T-cell (primary cell): Measurements from ENCODE around the gene DOK4. TPM values are rescaled to one million over a fixed set of nuclear protein-coding genes. Genes with fewer than 3 reads are reported as not detected.
A peak's percentile ranks its signal among the peaks of the same experiment; 100 is the strongest.

Source experiments
- ATAC-seq, 4 experiments: fragments of 200-7000 bp in 3 of 4; fragments of 150-1000 bp in 1 of 4; cut with Tn5 transposase; replicated peaks in 1 of 4; 1 replicate in 3 of 4; 2 replicates in 1 of 4; pipeline ENCODE4 v1.10.0; 2021; ENCODE audit warnings: moderate library complexity in 3 of 4, mild to moderate bottlenecking in 2 of 4, moderate number of reproducible peaks in 1 of 4
- CTCF ChIA-PET, 2 donors: fragments of 300-600 bp; sonication (Branson Sonifier 250); formaldehyde crosslinking; loops; one replicate each; lab custom pipeline; 2022; ENCODE audit warnings: antibody characterized with exemption in 2 of 2; lab: Charles Lee
- POLR2A ChIA-PET, 2 donors: fragments of 300-600 bp; sonication (Branson Sonifier 250); formaldehyde crosslinking; loops; one replicate each; lab custom pipeline; 2022; ENCODE audit warnings: antibody characterized with exemption in 2 of 2; lab: Charles Lee
- DNase-seq, 35 experiments: peaks; one replicate each; pipeline versions ENCODE4 v3.0.0 to v3.0.0-alpha.2; 2013 to 2023
- H3K27ac ChIP-seq: one replicate; pipeline ENCODE4 v1.5.1; 2013; ENCODE audit warnings: low read length
- H3K27me3 ChIP-seq, 2 experiments: replicated peaks in 1 of 2; 1 replicate in 1 of 2; 2 replicates in 1 of 2; pipeline versions ENCODE4 v1.6.1 to v1.7.0; 2013; ENCODE audit warnings: low read length in 1 of 2, mixed read lengths in 1 of 2; ENCODE audit not compliant: control insufficient read depth in 2 of 2, insufficient read depth in 2 of 2; ENCODE audit errors: extremely low read depth in 1 of 2
- H3K36me3 ChIP-seq, 2 donors: 1 replicate in 1 of 2; 2 replicates in 1 of 2; pipeline versions ENCODE4 v1.6.1 to v1.7.0; 2013; ENCODE audit warnings: low read length in 1 of 2; ENCODE audit not compliant: control insufficient read depth in 2 of 2, insufficient read depth in 1 of 2; ENCODE audit errors: extremely low read depth in 1 of 2
- H3K4me1 ChIP-seq, 2 experiments: 1 replicate in 1 of 2; 2 replicates in 1 of 2; pipeline versions ENCODE4 v1.6.1 to v1.7.0; 2013; ENCODE audit warnings: low read length in 2 of 2, mixed read lengths in 1 of 2; ENCODE audit not compliant: insufficient read depth in 2 of 2, control insufficient read depth in 1 of 2; ENCODE audit errors: extremely low read depth in 1 of 2
- H3K4me3 ChIP-seq, 2 donors: 1 replicate in 1 of 2; 2 replicates in 1 of 2; pipeline versions ENCODE4 v1.5.1 to v1.7.0; 2013; ENCODE audit warnings: mild to moderate bottlenecking in 2 of 2, low read length in 1 of 2, moderate library complexity in 1 of 2; ENCODE audit not compliant: control insufficient read depth in 1 of 2; ENCODE audit errors: extremely low read depth in 1 of 2
- H3K9me3 ChIP-seq: 2 replicates; pipeline ENCODE4 v1.7.0; 2013
- H3K27ac Mint-ChIP-seq, 2 donors: one replicate each; pipeline ENCODE4 v1.8.0; 2020 to 2021; ENCODE audit warnings: mild to moderate bottlenecking in 2 of 2, mixed read lengths in 2 of 2
- H3K27me3 Mint-ChIP-seq, 2 donors: one replicate each; pipeline ENCODE4 v1.8.0; 2021 to 2022; ENCODE audit warnings: mixed read lengths in 2 of 2
- H3K36me3 Mint-ChIP-seq: one replicate; pipeline ENCODE4 v1.8.0; 2021; ENCODE audit warnings: mixed read lengths
- H3K4me1 Mint-ChIP-seq, 3 donors: one replicate each; pipeline ENCODE4 v1.8.0; 2020 to 2022; ENCODE audit warnings: mixed read lengths in 3 of 3, mild to moderate bottlenecking in 1 of 3
- H3K4me3 Mint-ChIP-seq, 3 donors: one replicate each; pipeline ENCODE4 v1.8.0; 2020 to 2022; ENCODE audit warnings: mild to moderate bottlenecking in 3 of 3, mixed read lengths in 3 of 3, moderate library complexity in 3 of 3
- H3K9me3 Mint-ChIP-seq, 3 donors: one replicate each; pipeline ENCODE4 v1.8.0; 2020 to 2022; ENCODE audit warnings: mixed read lengths in 3 of 3
- WGBS: methylation state at CpG from one replicate; pipeline ENCODE4 v1.1.5; 2013; ENCODE audit warnings: missing lambda C conversion rate; ENCODE audit not compliant: insufficient coverage; 5-methylcytosine and 5-hydroxymethylcytosine counted together
- total RNA-seq, 35 experiments: library from RNA in 6 of 35; stranded (reverse) in 6 of 35; fragments of 120-200 nt in 1 of 35; gene quantifications; one replicate each; pipeline versions ENCODE4 v1.2.1 to v1.2.4 and lab custom pipeline; 2013 to 2026

Gene DOK4
- total RNA-seq, result 1 to 10 TPM; 2.2 to 4.1 (median 3.1) TPM
- 2.5 TPM for total RNA-seq (2013)
- 0.95 to 8.3 (median 3.2) reads per million in 29 experiments for total RNA-seq (lab: John Stamatoyannopoulos, UW)

DNA sequence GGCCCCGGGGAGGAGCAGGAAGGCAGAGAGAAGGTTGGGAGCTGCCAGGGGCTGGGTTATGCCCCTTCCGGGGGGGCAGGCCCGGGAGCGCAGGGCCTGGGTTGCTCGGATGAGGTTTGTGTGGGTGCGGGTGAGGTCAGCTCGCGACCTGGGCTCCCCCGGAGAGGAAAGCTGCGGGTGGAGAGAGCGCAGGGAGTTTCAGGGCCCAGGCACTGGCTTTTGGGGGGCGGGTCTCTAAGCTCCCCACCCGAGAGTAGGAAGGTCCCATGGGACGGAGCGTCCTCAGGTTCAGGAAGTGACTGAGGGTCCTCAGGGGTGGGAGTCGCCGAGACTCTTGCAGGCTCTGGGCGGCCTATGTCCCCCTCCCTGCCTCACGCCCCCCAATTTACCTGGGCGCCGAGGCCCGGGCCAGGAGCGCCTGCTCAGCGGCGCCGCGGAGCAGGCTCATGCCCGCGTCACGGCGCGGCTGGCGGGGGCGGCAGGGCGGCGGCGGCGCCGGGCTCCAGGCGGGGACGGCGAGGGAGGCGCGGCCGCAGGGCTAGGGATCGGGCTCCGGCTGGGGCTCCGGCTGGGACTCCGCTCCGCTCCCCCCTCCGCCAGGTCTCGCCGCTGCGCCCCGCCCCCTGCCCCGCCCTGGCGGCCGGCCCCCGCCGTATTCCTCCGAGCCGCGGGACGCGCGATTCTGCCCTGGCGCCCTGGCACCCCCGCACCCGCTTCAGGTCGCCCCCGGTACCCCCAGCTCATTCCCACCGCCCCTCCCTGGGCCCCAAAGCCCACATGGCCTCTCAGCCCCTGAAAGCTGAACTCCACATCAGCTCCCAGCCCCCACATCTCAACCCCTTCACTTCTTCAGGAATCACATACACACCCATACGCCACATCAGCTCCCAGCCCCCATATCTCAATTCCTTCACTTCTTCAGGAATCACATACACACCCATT, at the start of gene DOK4:
DOK4 (minus strand) TSS at position 578 of the 942 bp plus-strand sequence. CDS start 6,986 bp downstream, outside the sequence.
- Mint-ChIP-seq H3K4me3 (peak within 1 kb of the TSS; percentile 80 to 94 (median 83)), H3K4me1 (peaks cover 17 to 26% (median 25%) of the 10 kb centered on the region in 3 donors), H3K27ac (peak within 1 kb of the TSS in 1 of 2 donors; percentile 69), H3K9me3 (no peaks in the 10 kb centered on the region), H3K27me3 (no peaks in the 10 kb centered on the region), H3K36me3 (no peaks in the 10 kb centered on the region)
- H3K27me3 ChIP-seq, result peaks cover 0 to 3% of the 10 kb centered on the region in 2 experiments
- POLR2A ChIA-PET, result interaction anchor here in 1 of 2 donors (0.8 kb wide), 1 partner anchor 10 kb away, joined by 3 read pairs; no protein-coding TSS in a partner anchor
- H3K4me1 ChIP-seq, result peaks cover 0 to 25% of the 10 kb centered on the region in 2 experiments
- no peaks in the 10 kb centered on the region for H3K36me3 ChIP-seq
- no peak within 1 kb of the TSS for H3K27ac ChIP-seq
- CTCF ChIA-PET, result interaction anchor here in 1 of 2 donors (1.6 to 2.7 kb wide), 2 partner anchors 24 to 52 kb away, joined by 5 to 11 read pairs; partner anchors contain the start of gene POLR2C
- WGBS, result 2% methylated on average over 61 of the region's 73 CpGs
- H3K4me3 ChIP-seq, result peak within 1 kb of the TSS; percentile 72 to 77
- no peaks in the 10 kb centered on the region for H3K9me3 ChIP-seq
- ATAC-seq (peak; percentile 96 to 98 (median 98)), DNase-seq (peak; percentile 48 to 85 (median 70))

DNA sequence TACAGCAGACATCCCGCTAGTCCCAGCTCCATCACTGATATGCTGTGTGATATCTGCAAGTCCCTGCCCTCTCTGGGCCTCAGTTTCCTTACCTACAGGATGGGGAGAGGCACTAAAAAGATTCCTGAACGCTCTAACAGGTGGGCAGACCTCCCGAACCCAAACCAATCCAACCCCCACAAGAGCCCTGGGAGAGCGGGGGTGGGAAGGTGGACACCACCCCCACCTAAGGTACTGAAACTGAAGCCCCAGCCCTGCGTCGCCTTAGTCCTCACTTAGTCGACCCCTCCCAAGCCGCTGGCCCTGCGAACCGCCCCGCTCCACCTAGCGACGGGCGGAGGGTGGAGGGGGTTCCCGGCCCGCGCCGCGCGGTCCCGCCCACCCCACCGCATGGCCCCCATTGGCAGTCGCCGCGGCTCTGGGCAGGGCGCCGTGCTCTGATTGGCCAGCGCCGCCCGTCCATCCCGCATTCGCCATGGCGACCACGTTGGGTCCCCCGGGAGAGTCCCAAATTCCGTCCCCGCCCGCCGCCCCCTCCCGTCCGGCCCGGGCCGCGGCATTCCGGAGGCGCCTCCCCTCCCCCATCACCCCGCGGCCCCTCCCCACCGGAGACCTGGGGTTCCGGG, 49.5 kb upstream of the DOK4 start:
- peak overlapping the region; percentile 87 to 88 for H3K27ac Mint-ChIP-seq
- Histone ChIP-seq H3K36me3 (no peaks in the 10 kb centered on the region), H3K27me3 (no peaks in the 10 kb centered on the region), H3K4me3 (peak overlapping the region in 1 of 2 donors; percentile 84), H3K9me3 (no peaks in the 10 kb centered on the region), H3K27ac (peak overlapping the region; percentile 100), H3K4me1 (peaks cover 36 to 87% of the 10 kb centered on the region in 2 experiments)
- WGBS, result 6% methylated on average over 11 of the region's 50 CpGs
- ATAC-seq, result peak; percentile 88 to 89 (median 88)
- DNase-seq, result peak; percentile 87 to 97 (median 91)
- ChIA-PET CTCF (interaction anchor here in 1 of 2 donors (1.2 kb wide), 1 partner anchor 73 kb away, joined by 4 read pairs; the partner anchor contains the start of gene POLR2C), POLR2A (interaction anchor here in 1 of 2 donors (0.5 kb wide), 1 partner anchor 46 kb away, joined by 4 read pairs; no protein-coding TSS in a partner anchor)
- H3K36me3 Mint-ChIP-seq, result no peaks in the 10 kb centered on the region
- H3K4me3 Mint-ChIP-seq, result peak overlapping the region; percentile 71 to 84 (median 80)
- no peaks in the 10 kb centered on the region for H3K27me3 Mint-ChIP-seq
- H3K4me1 Mint-ChIP-seq, result peaks cover 69 to 77% (median 75%) of the 10 kb centered on the region in 3 donors
- no peaks in the 10 kb centered on the region for H3K9me3 Mint-ChIP-seq

DNA sequence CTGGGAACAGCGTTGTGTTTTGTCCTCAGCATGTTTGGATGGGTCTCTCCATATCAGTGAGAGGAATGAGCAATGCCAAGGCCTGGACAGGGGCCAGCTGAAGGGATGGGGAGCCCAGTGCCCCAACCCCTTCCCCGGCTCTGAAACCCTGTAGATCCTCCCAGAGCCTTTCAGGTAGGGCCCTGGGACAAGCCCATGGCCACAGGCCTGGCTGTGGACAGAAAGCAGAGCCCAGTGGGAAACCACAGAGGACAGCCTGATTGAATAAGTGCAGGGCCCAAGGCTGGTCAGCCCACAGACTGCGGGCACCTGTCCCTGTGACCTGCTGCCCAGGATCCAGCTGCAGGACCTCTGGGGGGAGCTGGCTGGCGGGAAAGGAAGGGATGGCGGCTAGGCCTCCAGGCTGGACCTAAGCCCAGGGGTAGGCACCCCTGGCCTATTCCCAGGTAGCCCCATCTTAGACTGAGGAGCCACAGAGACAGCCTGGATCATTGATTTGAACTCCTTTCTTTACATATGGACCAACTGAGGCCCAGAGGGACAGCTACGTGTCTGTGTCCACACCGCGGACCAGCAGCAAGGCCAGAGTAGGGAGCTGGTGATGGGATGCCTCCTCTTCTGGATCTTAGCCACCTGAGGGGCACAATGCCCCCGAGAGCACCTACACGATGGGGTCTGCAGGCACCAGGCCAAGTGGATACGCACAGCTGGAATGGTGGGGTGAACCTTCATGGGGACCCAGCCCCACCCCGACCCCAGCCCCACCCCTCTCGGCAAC, 48.8 kb upstream of the DOK4 start:
- peak in 2 of 35 experiments; percentile 23 to 30 for DNase-seq
- ATAC-seq, result no peak

DNA sequence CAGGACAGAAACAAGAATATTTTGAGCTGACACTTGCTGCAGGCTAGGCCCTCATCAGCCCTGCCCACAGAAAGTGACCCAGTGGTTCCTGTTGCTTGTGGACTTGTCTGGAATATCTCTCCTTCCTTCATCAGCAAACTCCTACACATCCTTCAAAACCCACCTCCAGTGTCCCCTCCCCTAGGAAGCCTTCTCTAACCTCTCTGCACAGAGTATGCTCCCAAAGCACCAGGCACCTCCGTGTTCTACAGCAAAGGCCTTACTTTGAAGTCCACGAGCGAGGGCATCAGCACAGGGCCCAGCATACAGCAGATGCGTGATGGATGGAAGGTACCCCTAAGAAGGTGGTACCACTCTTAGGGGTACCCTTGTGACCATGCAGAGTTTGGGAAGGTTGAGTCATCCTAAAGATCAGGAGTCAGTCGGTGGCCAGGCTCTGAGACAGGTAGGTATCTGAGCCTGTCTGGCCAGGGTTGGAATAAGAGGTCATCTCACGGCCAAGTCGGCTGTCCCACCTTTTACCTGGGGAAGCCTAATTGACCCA, 48.1 kb upstream of the DOK4 start:
- peaks cover 5% of the 10 kb centered on the region for H3K36me3 Mint-ChIP-seq
- CTCF ChIA-PET, result interaction anchor here in 1 of 2 donors (1.2 kb wide), 1 partner anchor 72 kb away, joined by 4 read pairs; the partner anchor contains the start of gene POLR2C
- ATAC-seq, result no peak

More for the DNA sequence above, 48.8 kb upstream of the DOK4 start:
- no peaks in the 10 kb centered on the region for H3K27me3 ChIP-seq
- Mint-ChIP-seq H3K4me1 (peaks cover 76 to 84% (median 80%) of the 10 kb centered on the region in 3 donors), H3K27me3 (no peaks in the 10 kb centered on the region), H3K27ac (peak overlapping the region; percentile 87), H3K9me3 (no peaks in the 10 kb centered on the region), H3K4me3 (peak overlapping the region; percentile 4 to 85 (median 80)), H3K36me3 (no peaks in the 10 kb centered on the region)
- 70% methylated on average over 9 of the region's 13 CpGs for WGBS
- H3K4me3 ChIP-seq, result peak overlapping the region in 1 of 2 donors; percentile 58
- peak overlapping the region; percentile 100 for H3K27ac ChIP-seq
- H3K4me1 ChIP-seq, result peaks cover 43 to 88% of the 10 kb centered on the region in 2 experiments
- H3K36me3 ChIP-seq, result no peaks in the 10 kb centered on the region
- POLR2A ChIA-PET, result no interaction called here
- H3K9me3 ChIP-seq, result no peaks in the 10 kb centered on the region
- CTCF ChIA-PET, result interaction anchor here in 1 of 2 donors (1.2 kb wide), 1 partner anchor 72 kb away, joined by 4 read pairs; the partner anchor contains the start of gene POLR2C

GRCh38 chr16:57533431-57534336, 47.4 kb upstream of the DOK4 start:
- WGBS, result 63% methylated on average over 19 of the region's 19 CpGs
- peak overlapping the region; percentile 87 for H3K27ac Mint-ChIP-seq
- Histone ChIP-seq H3K9me3 (no peaks in the 10 kb centered on the region), H3K27me3 (no peaks in the 10 kb centered on the region), H3K4me1 (peaks cover 49 to 89% of the 10 kb centered on the region in 2 experiments), H3K4me3 (no peak overlapping the region), H3K36me3 (no peaks in the 10 kb centered on the region), H3K27ac (peak overlapping the region; percentile 100)
- ChIA-PET CTCF (no interaction called here), POLR2A (interaction anchor here in 1 of 2 donors (0.9 kb wide), 1 partner anchor 9 kb away, joined by 4 read pairs; the partner anchor contains the start of gene ADGRG5)
- no peaks in the 10 kb centered on the region for H3K9me3 Mint-ChIP-seq
- H3K36me3 Mint-ChIP-seq, result peaks cover 5% of the 10 kb centered on the region
- peaks cover 79 to 85% (median 83%) of the 10 kb centered on the region in 3 donors for H3K4me1 Mint-ChIP-seq
- ATAC-seq (no peak), DNase-seq (peak in 14 of 35 experiments; percentile 26 to 67 (median 38))
- no peaks in the 10 kb centered on the region for H3K27me3 Mint-ChIP-seq
- peak overlapping the region in 2 of 3 donors; percentile 46 to 85 for H3K4me3 Mint-ChIP-seq

More for the DNA sequence above, 48.1 kb upstream of the DOK4 start:
- 96% methylated on average over 6 of the region's 7 CpGs for WGBS
- Mint-ChIP-seq H3K9me3 (no peaks in the 10 kb centered on the region), H3K27me3 (no peaks in the 10 kb centered on the region), H3K4me1 (peaks cover 82 to 90% (median 86%) of the 10 kb centered on the region in 3 donors), H3K4me3 (peak overlapping the region; percentile 4 to 85 (median 80)), H3K27ac (peak overlapping the region; percentile 87)
- no peaks in the 10 kb centered on the region for H3K36me3 ChIP-seq
- POLR2A ChIA-PET, result no interaction called here
- peak overlapping the region; percentile 100 for H3K27ac ChIP-seq
- DNase-seq, result peak in 2 of 35 experiments; percentile 19 to 30
- no peak overlapping the region for H3K4me3 ChIP-seq
- no peaks in the 10 kb centered on the region for H3K27me3 ChIP-seq
- peaks cover 49 to 88% of the 10 kb centered on the region in 2 experiments for H3K4me1 ChIP-seq
- H3K9me3 ChIP-seq, result no peaks in the 10 kb centered on the region
